Breast epithelium (tissue), 4 donors: ENCODE results near the gene DES. TPM values are rescaled to one million over a fixed set of nuclear protein-coding genes. Genes with fewer than 3 reads are reported as not detected.

ENCODE experiments used
- DNase-seq, 2 donors: peaks; one replicate each; pipeline ENCODE4 v3.0.0-alpha.2; 2019; ENCODE audit warnings: low spot score in 2 of 2
- H3K27ac ChIP-seq, 2 donors: fragments of 200-600 bp; sonication (generic) in 1 of 2; one replicate each; pipeline ENCODE4 v1.5.1; 2016 to 2019; ENCODE audit warnings: mild to moderate bottlenecking in 1 of 2
- H3K27me3 ChIP-seq, 2 donors: fragments of 200-600 bp; sonication (generic) in 1 of 2; one replicate each; pipeline versions ENCODE4 v1.5.1 to v1.6.0; 2017 to 2019; ENCODE audit warnings: control low read depth in 1 of 2, mild to moderate bottlenecking in 1 of 2
- H3K36me3 ChIP-seq: fragments of 200-600 bp; one replicate; pipeline ENCODE4 v1.5.1; 2019
- H3K4me1 ChIP-seq, 2 donors: fragments of 200-600 bp; sonication (generic); one replicate each; pipeline ENCODE4 v1.5.1; 2016 to 2019; ENCODE audit warnings: control low read depth in 1 of 2
- H3K4me3 ChIP-seq, 3 donors: fragments of 200-600 bp; sonication (generic); 1 replicate in 2 of 3; 2 replicates in 1 of 3; pipeline ENCODE4 v1.5.1; 2016 to 2019; ENCODE audit warnings: mild to moderate bottlenecking in 3 of 3, moderate library complexity in 2 of 3
- H3K9me3 ChIP-seq, 2 donors: fragments of 200-600 bp; sonication (generic) in 1 of 2; one replicate each; pipeline ENCODE4 v1.5.1; 2016 to 2019; ENCODE audit warnings: control low read depth in 1 of 2
- CTCF ChIP-seq, 3 donors: fragments of 450-650 bp; IDR thresholded peaks; one replicate each; pipeline ENCODE4 v1.5.1; 2016 to 2017; ENCODE audit warnings: antibody characterized with exemption in 3 of 3, mild to moderate bottlenecking in 3 of 3, moderate library complexity in 3 of 3
- POLR2A ChIP-seq: fragments of 450-650 bp; IDR thresholded peaks from one replicate; pipeline ENCODE4 v1.6.1; 2016; ENCODE audit warnings: antibody characterized with exemption, mild to moderate bottlenecking, moderate library complexity
- POLR2AphosphoS5 ChIP-seq, 3 donors: sonication (generic); formaldehyde crosslinking; IDR thresholded peaks; one replicate each; pipeline ENCODE4 v1.6.1; 2017; ENCODE audit warnings: antibody characterized with exemption in 3 of 3
- intact Hi-C: fragments of 100-400 bp; cut with DNase I; formaldehyde crosslinking; loops from one replicate; pipeline ENCODE4 v1.15.1; 2023; ENCODE audit warnings: low total_unique reads
- total RNA-seq, 3 donors: library from RNA; depleted of rRNA; stranded (reverse); fragments of >200 nt; gene quantifications; one replicate each; pipeline ENCODE4 v1.1.0, GENCODE V29; 2016

DES gene
- total RNA-seq, 3 donors from 2014 or later = 17.1 to 29.6 (median 29.5) TPM

- no peaks in the 10 kb centered on the region for H3K4me1 ChIP-seq
- H3K9me3 ChIP-seq = no peaks in the 10 kb centered on the region
- no peak overlapping the region for H3K27ac ChIP-seq
- H3K27me3 ChIP-seq = peaks cover 0 to 17% of the 10 kb centered on the region in 2 donors
- no peak for DNase-seq
- H3K4me3 ChIP-seq = no peak overlapping the region
- intact Hi-C loops = no loop called here
- TF ChIP-seq CTCF (IDR thresholded peaks at IDR 0.05) = no peak
- TF ChIP-seq POLR2A = no peak
- no peak for TF ChIP-seq POLR2AphosphoS5 (IDR thresholded peaks at IDR 0.05)
- no peaks in the 10 kb centered on the region for H3K36me3 ChIP-seq
These were observed 15.7 kb downstream of the DES start for GRCh38 chr2:219433666-219434467.

DNA sequence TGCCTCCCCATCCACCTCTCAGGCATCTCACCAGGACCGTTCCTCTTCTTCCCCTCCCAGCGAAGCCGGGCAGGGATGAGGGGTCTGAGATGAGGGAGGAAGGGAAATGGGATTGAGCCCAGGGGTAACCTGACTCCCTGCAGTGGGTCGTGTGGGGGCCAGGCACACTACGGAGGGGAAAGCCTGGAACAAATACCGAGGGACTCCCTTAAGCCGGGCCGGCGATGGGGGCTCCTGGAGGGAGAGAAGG, 16.2 kb downstream of the DES start:
- Histone ChIP-seq H3K27ac (no peak overlapping the region), H3K36me3 (no peaks in the 10 kb centered on the region), H3K4me1 (no peaks in the 10 kb centered on the region), H3K27me3 (peaks cover 0 to 17% of the 10 kb centered on the region in 2 donors), H3K4me3 (no peak overlapping the region), H3K9me3 (no peaks in the 10 kb centered on the region)
- TF ChIP-seq POLR2A (no peak), POLR2AphosphoS5 (IDR thresholded peaks at IDR 0.05) (no peak), CTCF (IDR thresholded peaks at IDR 0.05) (no peak)
- no peak for DNase-seq
- intact Hi-C loops = no loop called here

DNA sequence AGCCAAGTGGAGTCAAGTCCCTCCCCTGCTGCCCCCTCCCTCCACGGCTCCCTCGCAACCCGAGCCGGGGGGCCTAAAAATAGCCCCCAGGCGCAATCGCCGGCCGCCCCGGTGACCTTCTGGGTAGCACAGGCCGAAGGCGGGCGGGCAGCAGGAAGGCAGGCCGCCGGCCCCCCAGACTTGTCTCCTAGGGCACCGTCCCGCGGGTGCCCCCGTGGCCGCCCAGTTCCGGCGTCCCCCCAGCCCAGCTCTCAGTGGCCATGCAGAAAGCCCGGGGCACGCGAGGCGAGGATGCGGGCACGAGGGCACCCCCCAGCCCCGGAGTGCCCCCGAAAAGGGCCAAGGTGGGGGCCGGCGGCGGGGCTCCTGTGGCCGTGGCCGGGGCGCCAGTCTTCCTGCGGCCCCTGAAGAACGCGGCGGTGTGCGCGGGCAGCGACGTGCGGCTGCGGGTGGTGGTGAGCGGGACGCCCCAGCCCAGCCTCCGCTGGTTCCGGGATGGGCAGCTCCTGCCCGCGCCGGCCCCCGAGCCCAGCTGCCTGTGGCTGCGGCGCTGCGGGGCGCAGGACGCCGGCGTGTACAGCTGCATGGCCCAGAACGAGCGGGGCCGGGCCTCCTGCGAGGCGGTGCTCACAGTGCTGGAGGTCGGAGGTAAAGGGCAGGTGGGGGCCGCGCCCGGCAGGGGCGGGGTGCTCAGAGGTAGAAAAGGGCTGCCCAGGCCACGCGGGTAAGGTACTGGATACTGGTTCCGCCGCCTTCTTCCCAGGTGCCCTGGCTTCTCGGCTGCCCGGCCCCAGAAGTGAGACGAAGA, 16.7 kb downstream of the DES start, which contains the start of gene SPEG:
Gene SPEG, plus strand, starts transcription at position 126 of the 808 bp plus-strand sequence. Its CDS starts 135 bp downstream, at position 261.
- no peaks in the 10 kb centered on the region for H3K9me3 ChIP-seq
- DNase-seq = no peak
- H3K27me3 ChIP-seq = peaks cover 0 to 17% of the 10 kb centered on the region in 2 donors
- H3K36me3 ChIP-seq = no peaks in the 10 kb centered on the region
- TF ChIP-seq POLR2A (no peak), CTCF (IDR thresholded peaks at IDR 0.05) (no peak), POLR2AphosphoS5 (IDR thresholded peaks at IDR 0.05) (no peak)
- peak within 1 kb of the TSS in 2 of 3 donors; percentile 16 to 56 for H3K4me3 ChIP-seq
- H3K4me1 ChIP-seq = no peaks in the 10 kb centered on the region
- intact Hi-C loops = no loop called here
- H3K27ac ChIP-seq = no peak within 1 kb of the TSS

- no peaks in the 10 kb centered on the region for H3K4me1 ChIP-seq
- no peak for DNase-seq
- intact Hi-C loops = no loop called here
- no peak overlapping the region for H3K27ac ChIP-seq
- H3K36me3 ChIP-seq = no peaks in the 10 kb centered on the region
- no peak overlapping the region for H3K4me3 ChIP-seq
- peaks cover 0 to 17% of the 10 kb centered on the region in 2 donors for H3K27me3 ChIP-seq
- no peaks in the 10 kb centered on the region for H3K9me3 ChIP-seq
- TF ChIP-seq CTCF (IDR thresholded peaks at IDR 0.05) (no peak), POLR2A (no peak), POLR2AphosphoS5 (IDR thresholded peaks at IDR 0.05) (no peak)
These were observed 17.5 kb downstream of the DES start for GRCh38 chr2:219435701-219436100.

DNA sequence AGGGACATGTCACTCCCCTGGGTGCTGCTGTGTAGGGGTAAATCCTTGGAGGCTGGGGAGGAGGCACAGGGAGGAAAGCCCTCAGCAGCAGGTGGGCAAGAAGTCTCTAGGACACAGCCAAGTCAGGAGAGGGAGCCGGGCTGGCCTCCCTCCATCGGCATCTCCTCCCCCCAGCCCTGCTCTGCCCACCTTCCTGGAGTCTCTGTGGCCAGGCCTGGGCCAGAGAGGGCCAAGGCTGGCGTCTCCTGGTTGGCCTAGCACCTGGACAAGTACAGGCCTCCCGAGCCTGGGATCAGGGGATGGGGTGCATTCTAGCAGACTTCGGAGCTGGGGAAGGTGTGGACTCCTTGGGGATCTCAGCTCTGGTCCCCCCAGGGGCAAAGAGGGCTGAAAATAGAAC, 18.3 kb downstream of the DES start:
- Histone ChIP-seq H3K27me3 (peaks cover 0 to 17% of the 10 kb centered on the region in 2 donors), H3K27ac (no peak overlapping the region), H3K36me3 (no peaks in the 10 kb centered on the region), H3K4me1 (no peaks in the 10 kb centered on the region), H3K9me3 (no peaks in the 10 kb centered on the region), H3K4me3 (no peak overlapping the region)
- TF ChIP-seq POLR2AphosphoS5 (IDR thresholded peaks at IDR 0.05) (no peak), CTCF (IDR thresholded peaks at IDR 0.05) (no peak), POLR2A (no peak)
- no peak for DNase-seq
- intact Hi-C loops = no loop called here
